ENCODE measurements around the gene KLF5.

Gene KLF5

GRCh38 chr13:73059460-73060250 is 850 bp downstream of the KLF5 start:
- DNase-seq (ENCODE audit: low read depth in 2 of 2): peak in 1 of 2 donors; percentile 21

GRCh38 chr13:73060251-73061160 is 1.7 kb downstream of the KLF5 start:
- no peak for DNase-seq (ENCODE audit: low read depth in 2 of 2)

GRCh38 chr13:73061473-73061872 is 2.7 kb downstream of the KLF5 start:
- DNase-seq (ENCODE audit: low read depth in 2 of 2): no peak

GRCh38 chr13:73061876-73062275 is 3.1 kb downstream of the KLF5 start:
- DNase-seq (ENCODE audit: low read depth in 2 of 2): no peak

- no peak for DNase-seq (ENCODE audit: low read depth in 2 of 2)
These were observed 3.7 kb downstream of the KLF5 start for GRCh38 chr13:73062468-73062867.

GRCh38 chr13:73063166-73063565 is 4.4 kb downstream of the KLF5 start:
- DNase-seq (ENCODE audit: low read depth in 2 of 2): no peak

GRCh38 chr13:73065036-73065435 is 6.2 kb downstream of the KLF5 start:
- no peak for DNase-seq (ENCODE audit: low read depth in 2 of 2)

GRCh38 chr13:73065665-73066340 is 7.0 kb downstream of the KLF5 start:
- DNase-seq (ENCODE audit: low read depth in 2 of 2): no peak

GRCh38 chr13:73069206-73069805 is 10.5 kb downstream of the KLF5 start:
- no peak for DNase-seq (ENCODE audit: low read depth in 2 of 2)

GRCh38 chr13:73070451-73071098 is 11.8 kb downstream of the KLF5 start:
- no peak for DNase-seq (ENCODE audit: low read depth in 2 of 2)

GRCh38 chr13:73072239-73072900 is 13.6 kb downstream of the KLF5 start:
- no peak for DNase-seq (ENCODE audit: low read depth in 2 of 2)

- no peak for DNase-seq (ENCODE audit: low read depth in 2 of 2)
These were observed 14.2 kb downstream of the KLF5 start for GRCh38 chr13:73073050-73073449.

GRCh38 chr13:73074014-73074413 is 15.2 kb downstream of the KLF5 start:
- no peak for DNase-seq (ENCODE audit: low read depth in 2 of 2)

GRCh38 chr13:73074926-73075325 is 16.1 kb downstream of the KLF5 start:
- no peak for DNase-seq (ENCODE audit: low read depth in 2 of 2)

GRCh38 chr13:73075546-73075945 is 16.7 kb downstream of the KLF5 start:
- no peak for DNase-seq (ENCODE audit: low read depth in 2 of 2)

- DNase-seq (ENCODE audit: low read depth in 2 of 2): no peak
These were observed 17.1 kb downstream of the KLF5 start for GRCh38 chr13:73075954-73076353.

- DNase-seq (ENCODE audit: low read depth in 2 of 2): no peak
These were observed 19.1 kb downstream of the KLF5 start for GRCh38 chr13:73077865-73078264.

- DNase-seq (ENCODE audit: low read depth in 2 of 2): no peak
These were observed 20.6 kb downstream of the KLF5 start for GRCh38 chr13:73079359-73079758.

- no peak for DNase-seq (ENCODE audit: low read depth in 2 of 2)
These were observed 22.6 kb downstream of the KLF5 start for GRCh38 chr13:73081256-73081915.

GRCh38 chr13:73082471-73082870 is 23.7 kb downstream of the KLF5 start:
- no peak for DNase-seq (ENCODE audit: low read depth in 2 of 2)

Data from stimulated activated CD8-positive, alpha-beta memory T cell treated with anti-CD3 and anti-CD28 coated beads, Interleukin-2, amount 100 ng/mL, for 1 hour (primary cell).